DND-41 (cell line): Measurements from ENCODE around the gene CHID1.

Source experiments
- EZH2 ChIP-seq: IDR thresholded peaks from 3 replicates; pipeline ENCODE4 v1.6.1; 2012; ENCODE audit warnings: borderline replicate concordance, low read depth, mild to moderate bottlenecking, moderate library complexity, low read length, inconsistent platforms; ENCODE audit not compliant: severe bottlenecking
- TF ChIP-seq, protein P1 (sequence below): IDR thresholded peaks from 2 replicates; pipeline ENCODE4 v1.5.1; 2012; ENCODE audit warnings: borderline replicate concordance, low read length, moderate library complexity, mild to moderate bottlenecking; ENCODE audit not compliant: poor library complexity, severe bottlenecking; ENCODE audit errors: extremely low read depth

DNA sequence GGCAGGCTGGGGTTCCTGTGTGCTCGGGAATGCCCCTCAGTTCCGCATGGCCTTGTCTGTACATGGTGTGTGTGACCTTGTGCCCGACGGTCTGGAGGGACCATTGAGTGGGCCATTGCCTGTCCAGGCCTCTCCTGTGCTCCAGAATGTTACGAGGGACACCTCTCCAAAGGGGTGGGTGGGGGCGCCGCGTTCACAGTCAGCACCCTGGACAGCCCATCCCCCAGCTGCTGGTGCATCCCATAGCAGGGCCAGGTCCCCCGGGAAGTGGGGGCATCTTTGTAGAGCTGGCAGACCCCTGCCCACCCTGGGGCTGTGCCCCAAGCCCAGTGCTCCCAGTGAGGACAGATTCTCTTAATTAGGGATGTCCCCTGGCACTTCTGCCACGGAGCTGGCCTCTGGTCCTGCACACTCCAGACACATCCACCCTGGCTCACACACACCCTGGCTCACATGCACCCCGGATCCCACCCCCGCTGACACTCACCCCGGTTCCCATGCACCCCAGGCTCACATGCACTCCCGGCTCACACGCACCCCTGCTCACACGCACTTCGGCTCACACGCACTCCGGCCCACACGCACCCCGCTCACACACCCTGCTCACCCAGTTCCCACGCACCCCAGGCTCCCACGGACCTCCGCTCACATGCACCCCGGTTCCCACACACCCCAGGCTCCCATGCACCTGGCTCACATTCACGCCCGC lies 52.4 kb downstream of the CHID1 start:
- no peak for TF ChIP-seq EZH2
- TF ChIP-seq, protein P1, sequence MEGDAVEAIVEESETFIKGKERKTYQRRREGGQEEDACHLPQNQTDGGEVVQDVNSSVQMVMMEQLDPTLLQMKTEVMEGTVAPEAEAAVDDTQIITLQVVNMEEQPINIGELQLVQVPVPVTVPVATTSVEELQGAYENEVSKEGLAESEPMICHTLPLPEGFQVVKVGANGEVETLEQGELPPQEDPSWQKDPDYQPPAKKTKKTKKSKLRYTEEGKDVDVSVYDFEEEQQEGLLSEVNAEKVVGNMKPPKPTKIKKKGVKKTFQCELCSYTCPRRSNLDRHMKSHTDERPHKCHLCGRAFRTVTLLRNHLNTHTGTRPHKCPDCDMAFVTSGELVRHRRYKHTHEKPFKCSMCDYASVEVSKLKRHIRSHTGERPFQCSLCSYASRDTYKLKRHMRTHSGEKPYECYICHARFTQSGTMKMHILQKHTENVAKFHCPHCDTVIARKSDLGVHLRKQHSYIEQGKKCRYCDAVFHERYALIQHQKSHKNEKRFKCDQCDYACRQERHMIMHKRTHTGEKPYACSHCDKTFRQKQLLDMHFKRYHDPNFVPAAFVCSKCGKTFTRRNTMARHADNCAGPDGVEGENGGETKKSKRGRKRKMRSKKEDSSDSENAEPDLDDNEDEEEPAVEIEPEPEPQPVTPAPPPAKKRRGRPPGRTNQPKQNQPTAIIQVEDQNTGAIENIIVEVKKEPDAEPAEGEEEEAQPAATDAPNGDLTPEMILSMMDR = no peak
